GM18499 (cell line): ENCODE results near the gene ATXN1.

Experiments
- ATAC-seq: cut with Tn5 transposase; IDR thresholded peaks from one replicate; pipeline ENCODE4 v1.9.1; 2021; ENCODE audit warnings: moderate number of reproducible peaks; ENCODE audit not compliant: insufficient read depth, unreplicated experiment

ATXN1 gene

DNA sequence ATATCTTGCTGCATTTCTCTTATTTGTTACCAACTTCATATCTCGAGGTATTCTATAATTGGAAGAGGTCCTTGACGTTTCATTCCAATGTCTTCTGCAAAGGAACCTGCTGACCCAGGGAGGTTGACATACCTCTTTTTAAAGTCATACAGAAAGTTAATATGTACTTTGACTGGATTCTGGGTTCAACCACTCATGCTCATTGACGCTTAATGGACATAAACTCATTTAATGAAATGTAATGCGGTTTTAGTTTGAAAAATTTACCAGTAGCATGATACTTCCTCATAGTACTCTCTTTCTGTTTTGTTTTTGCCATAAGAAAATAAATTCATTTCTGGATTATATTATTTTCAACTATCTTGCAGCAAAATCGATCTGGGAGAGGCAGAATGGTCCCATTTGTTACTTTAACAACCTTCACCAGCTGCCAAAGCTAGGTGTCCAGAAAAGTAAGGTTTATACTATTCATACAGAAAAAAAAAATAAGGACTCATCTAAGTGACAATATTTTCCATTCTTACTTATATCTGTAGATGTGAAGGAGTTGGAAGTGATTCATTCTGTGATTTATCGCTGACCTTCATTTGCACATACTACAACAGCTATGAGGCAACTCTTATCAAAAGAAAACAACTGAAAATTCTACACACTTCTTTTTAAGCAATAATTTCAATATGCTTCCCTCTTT, 101.6 kb downstream of the ATXN1 start:
- no peak for ATAC-seq

GRCh38 chr6:16658348-16659034, 102.8 kb downstream of the ATXN1 start:
- ATAC-seq, result no peak

DNA sequence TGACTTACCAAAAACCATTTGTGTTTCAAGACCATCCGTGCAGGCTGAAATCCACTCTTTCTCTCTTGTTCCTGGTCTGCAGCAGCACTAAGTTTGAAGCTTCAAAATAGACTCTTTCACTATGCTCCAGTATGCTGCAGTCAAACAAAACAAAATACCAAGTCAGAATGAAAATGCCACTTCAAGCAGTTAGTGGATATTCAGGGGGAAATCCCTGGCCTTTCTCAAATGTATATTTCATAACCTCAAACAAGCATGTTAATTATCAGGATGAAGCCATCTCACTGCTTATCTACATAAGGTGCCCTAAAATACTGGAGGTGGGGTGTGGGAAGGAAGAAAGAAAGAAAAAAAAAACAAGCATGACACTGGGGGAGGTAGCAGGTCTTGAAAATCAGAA, 103.5 kb downstream of the ATXN1 start:
- ATAC-seq, result peak; percentile 42

GRCh38 chr6:16656451-16656850, 104.8 kb downstream of the ATXN1 start:
- no peak for ATAC-seq

- ATAC-seq, result no peak
These were observed 106.6 kb downstream of the ATXN1 start for GRCh38 chr6:16654701-16655100.

- ATAC-seq, result no peak
These were observed 108.0 kb downstream of the ATXN1 start for GRCh38 chr6:16653226-16653625.

GRCh38 chr6:16651871-16652270, 109.4 kb downstream of the ATXN1 start:
- ATAC-seq, result peak; percentile 55

- no peak for ATAC-seq
These were observed 111.4 kb downstream of the ATXN1 start for GRCh38 chr6:16649890-16650289.

GRCh38 chr6:16649241-16649640, 112.0 kb downstream of the ATXN1 start:
- ATAC-seq, result no peak

GRCh38 chr6:16648003-16648402, 113.3 kb downstream of the ATXN1 start:
- ATAC-seq, result no peak

DNA sequence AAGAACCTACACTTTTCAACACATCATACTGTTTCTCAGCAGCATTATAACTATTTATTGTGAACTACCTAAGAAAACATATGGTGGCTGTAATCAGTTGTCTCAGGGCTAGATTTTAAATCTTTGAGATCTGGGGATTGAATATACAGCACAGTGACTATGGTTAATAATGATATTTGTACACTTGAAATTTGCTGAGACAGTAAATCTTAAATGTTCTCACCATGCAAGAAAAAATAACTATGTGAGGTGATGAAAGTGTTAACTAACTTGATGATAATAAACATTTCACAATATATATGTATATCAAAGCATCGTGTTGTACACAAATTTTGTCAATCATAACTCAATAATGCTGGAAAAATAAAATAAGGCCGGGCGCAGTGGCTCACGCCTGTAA, 113.8 kb downstream of the ATXN1 start:
- ATAC-seq, result no peak

GRCh38 chr6:16644540-16645250, 116.6 kb downstream of the ATXN1 start:
- ATAC-seq, result no peak

DNA sequence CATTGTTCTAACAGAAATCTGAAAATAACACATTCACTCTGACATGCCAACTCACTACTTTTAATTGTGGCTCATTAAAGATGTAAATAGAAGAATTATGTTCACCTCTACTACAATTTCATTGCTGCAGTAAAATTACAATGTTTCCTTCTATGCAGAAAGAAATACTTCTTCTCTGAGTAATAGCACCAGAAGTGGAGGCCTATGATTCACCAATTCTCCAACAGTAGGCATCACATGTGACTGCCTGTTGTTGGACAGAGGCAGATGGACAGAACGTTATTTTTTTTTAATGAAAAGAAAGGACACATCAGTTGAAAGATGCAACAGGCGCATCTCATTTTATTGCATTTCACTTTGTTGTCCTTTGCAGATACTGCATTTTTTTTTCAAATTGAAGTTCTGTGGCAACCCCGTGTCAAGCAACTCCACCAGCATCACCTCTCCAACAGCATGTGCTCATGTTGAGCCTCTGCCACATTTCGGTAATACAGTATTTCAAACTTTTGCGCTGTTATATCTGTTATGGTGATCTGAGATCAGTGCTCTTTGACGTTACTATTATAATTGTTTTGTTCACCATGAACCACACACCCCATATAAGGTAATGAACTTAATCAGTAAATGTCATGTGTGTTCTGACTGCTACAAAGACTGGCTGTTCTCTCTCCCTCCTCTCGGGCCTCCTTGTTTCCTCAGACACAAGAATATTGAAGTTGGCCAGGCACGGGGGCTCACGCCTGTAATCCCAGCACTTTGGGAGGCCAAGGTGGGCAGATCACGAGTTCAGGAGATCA, 121.4 kb downstream of the ATXN1 start:
- no peak for ATAC-seq

- no peak for ATAC-seq
These were observed 123.6 kb downstream of the ATXN1 start for GRCh38 chr6:16637635-16638034.

DNA sequence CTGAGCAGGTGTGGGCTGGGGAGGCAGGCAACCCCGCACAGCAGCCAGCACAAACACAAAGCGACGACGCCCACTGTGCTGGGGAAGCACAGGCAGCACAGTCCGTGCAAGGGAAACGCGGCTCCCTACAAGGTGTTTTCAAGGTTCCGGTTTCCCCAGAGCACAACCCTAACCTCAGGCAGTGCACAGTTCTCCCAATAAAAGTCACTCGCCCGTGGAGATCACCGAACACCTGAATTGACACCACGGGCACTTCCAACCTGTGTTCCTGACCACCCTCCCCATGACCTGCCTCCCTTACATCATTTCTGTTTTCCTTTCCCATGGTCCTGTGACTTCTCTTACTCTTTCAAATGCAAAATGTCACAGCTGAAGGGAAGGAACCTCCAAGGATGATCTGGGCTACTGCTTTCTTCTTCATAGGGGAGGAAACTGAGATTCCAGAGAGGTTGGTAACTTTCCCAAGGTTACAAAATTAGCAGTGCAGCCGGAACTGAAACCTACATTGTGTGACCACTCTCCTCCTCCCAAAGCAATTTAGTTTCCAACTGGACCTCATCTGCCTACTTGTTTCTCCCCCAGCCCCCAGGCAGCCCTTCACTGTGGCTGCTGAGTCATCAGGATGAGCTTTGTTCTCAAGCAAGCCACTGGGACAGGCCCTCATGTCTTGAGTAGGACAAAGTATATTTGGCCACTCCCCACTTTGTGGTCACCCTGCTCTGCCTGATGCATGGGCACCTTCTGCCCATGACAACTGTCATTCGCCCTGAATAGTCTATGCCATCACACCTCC, 125.3 kb downstream of the ATXN1 start:
- no peak for ATAC-seq

GRCh38 chr6:16635291-16635809, 125.9 kb downstream of the ATXN1 start:
- no peak for ATAC-seq

DNA sequence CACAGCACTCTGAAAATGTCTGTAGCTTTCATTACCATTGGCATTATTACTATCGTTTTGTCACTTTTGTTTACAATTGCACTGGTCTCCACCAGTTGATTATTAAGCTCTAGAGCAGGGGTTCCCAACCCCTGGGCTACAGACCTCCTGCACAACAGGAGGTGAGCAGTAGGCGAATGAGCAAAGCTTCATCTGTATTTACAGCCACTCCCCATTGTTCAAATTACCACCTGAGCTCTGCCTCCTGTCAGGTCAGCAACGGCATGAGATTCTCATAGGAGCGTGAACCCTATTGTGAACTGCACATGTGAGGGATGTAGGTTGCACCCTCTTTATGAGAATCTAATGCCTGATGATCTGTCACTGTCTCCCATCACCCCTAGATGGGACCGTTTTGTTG, 126.4 kb downstream of the ATXN1 start:
- ATAC-seq, result no peak

DNA sequence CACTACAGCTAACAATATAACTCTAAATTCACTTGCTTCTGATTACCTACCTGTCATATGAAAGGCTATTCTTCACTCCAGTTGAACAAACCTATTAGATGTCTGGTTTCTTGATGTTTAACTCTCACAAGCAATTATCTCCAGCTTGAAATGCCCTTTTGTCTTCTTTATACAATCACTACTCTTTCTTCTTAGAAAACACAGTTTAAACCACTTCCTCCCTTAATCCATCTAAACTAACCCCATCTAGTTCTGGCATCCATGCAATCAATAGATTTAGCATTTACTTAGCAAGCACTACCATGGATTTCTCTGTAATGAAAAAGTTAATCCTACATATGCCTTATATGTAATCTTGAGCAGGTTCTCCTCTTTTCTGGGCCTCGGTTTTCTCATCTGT, 127.3 kb downstream of the ATXN1 start:
- ATAC-seq, result no peak

DNA sequence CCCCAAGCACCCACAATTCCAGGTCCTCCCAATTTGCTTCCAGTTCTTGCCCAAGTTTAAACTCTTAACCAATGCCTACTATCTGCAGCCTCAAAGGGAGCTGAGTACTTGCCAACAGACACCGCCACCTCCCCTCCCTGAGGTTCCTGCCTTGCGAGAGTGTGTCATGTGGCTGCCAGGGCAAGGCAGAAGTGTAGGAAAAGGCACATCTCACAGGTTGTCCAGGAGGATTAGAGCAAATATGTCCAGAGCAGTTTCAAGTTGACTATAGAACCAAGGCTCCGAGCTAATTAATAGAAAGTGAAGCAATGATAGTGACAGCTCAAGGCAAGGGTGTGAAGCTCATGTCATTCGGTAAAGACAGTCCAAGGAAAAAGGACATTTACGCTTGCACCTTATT, 127.8 kb downstream of the ATXN1 start:
- no peak for ATAC-seq

DNA sequence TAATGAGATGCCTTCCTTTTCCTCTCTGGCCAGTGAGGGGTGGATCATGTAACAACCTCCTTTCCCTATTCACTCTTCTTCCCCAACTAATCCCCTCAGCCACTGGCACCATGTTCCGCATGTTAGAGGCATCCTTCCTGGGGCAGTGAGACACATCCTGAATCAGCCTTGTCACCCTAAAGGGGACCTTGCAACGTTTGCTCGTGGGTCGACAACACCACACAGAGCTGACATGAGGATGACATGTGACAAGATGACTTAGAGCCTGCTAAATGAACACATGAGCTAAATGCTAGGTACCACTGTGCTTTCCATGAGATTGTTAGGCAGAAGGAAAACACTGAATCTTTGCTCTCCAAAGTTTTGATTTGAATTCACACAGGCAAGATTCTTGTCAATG, 129.2 kb downstream of the ATXN1 start:
- ATAC-seq, result no peak
